Endothelial cell of umbilical vein (primary cell): ENCODE data around the gene ALKBH5. TPM values are rescaled to one million over a fixed set of nuclear protein-coding genes. Genes with fewer than 3 reads are reported as not detected.

Experiments used
- BruUV-seq: library from RNA; stranded (reverse); fragments of 400-500 nt; replicated peaks from 2 replicates; lab custom pipeline; 2021; lab: Mats Ljungman, UMichigan
- CTCF ChIA-PET: fragments of 300-600, 350-600 bp; sonication (Branson Sonifier 250); formaldehyde crosslinking; loops from one replicate; lab custom pipeline; 2021; ENCODE audit warnings: antibody characterized with exemption, inconsistent platforms; lab: Charles Lee
- POLR2A ChIA-PET: fragments of 300-600, 350-600 bp; sonication (Branson Sonifier 250); formaldehyde crosslinking; loops from one replicate; lab custom pipeline; 2021; ENCODE audit warnings: antibody characterized with exemption, inconsistent platforms; lab: Charles Lee
- DNase-seq: peaks from one replicate; pipeline ENCODE4 v3.0.0-alpha.2; 2011; ENCODE audit warnings: low read depth, low spot score
- FAIRE-seq: peaks from 2 replicates; lab custom pipeline; 2011; peaks lifted over from hg19 to GRCh38; lab: Jason Lieb, UNC
- H2AFZ ChIP-seq: 2 replicates; pipeline ENCODE4 v1.6.0; 2012; ENCODE audit warnings: low read depth, low read length, control low read depth, inconsistent platforms
- H3K27ac ChIP-seq: 2 replicates; pipeline ENCODE4 v1.5.1; 2011; ENCODE audit warnings: low read depth, mild to moderate bottlenecking, control low read depth, low read length, moderate library complexity; ENCODE audit not compliant: insufficient read depth
- H3K27me3 ChIP-seq, 2 experiments: 2 replicates each; pipeline versions ENCODE4 v1.6.0 to v1.6.1; 2011; ENCODE audit warnings: low read length in 2 of 2, mixed read lengths in 1 of 2; ENCODE audit not compliant: control insufficient read depth in 2 of 2, insufficient read depth in 2 of 2
- H3K36me3 ChIP-seq, 2 experiments: 2 replicates in 1 of 2; 3 replicates in 1 of 2; pipeline ENCODE4 v1.5.1; 2011; ENCODE audit warnings: low read length in 2 of 2, mild to moderate bottlenecking in 1 of 2, moderate library complexity in 1 of 2; ENCODE audit not compliant: control insufficient read depth in 2 of 2, insufficient read depth in 2 of 2; ENCODE audit errors: extremely low read depth in 1 of 2
- H3K4me1 ChIP-seq: 3 replicates; pipeline ENCODE4 v1.5.1; 2011; ENCODE audit warnings: mild to moderate bottlenecking, low read length; ENCODE audit not compliant: control insufficient read depth, insufficient read depth; ENCODE audit errors: extremely low read depth
- H3K4me2 ChIP-seq: 2 replicates; pipeline ENCODE4 v1.6.1; 2011; ENCODE audit warnings: low read length, control low read depth, mixed read lengths; ENCODE audit not compliant: insufficient read depth
- H3K4me3 ChIP-seq, 3 experiments: fragments of 200-600 bp in 1 of 3; sonication (generic), shearing (Covaris generic) in 1 of 3; replicated peaks in 1 of 3; 2 replicates each; pipeline ENCODE4 v1.5.1; 2011 to 2016; ENCODE audit warnings: control low read depth in 3 of 3, low read length in 3 of 3, mild to moderate bottlenecking in 2 of 3, inconsistent platforms in 1 of 3, low read depth in 1 of 3, moderate library complexity in 1 of 3; ENCODE audit not compliant: insufficient read depth in 1 of 3
- H3K79me2 ChIP-seq: 2 replicates; pipeline ENCODE4 v1.6.0; 2012; ENCODE audit warnings: low read length, inconsistent platforms; ENCODE audit not compliant: control insufficient read depth, insufficient read depth
- H3K9ac ChIP-seq: replicated peaks from 2 replicates; pipeline ENCODE3; 2011; ENCODE audit warnings: low read length, control low read depth; ENCODE audit not compliant: insufficient read depth; ENCODE audit errors: extremely low read depth
- H3K9me1 ChIP-seq: replicated peaks from 3 replicates; pipeline ENCODE4 v1.6.0; 2011; ENCODE audit warnings: mild to moderate bottlenecking, low read length; ENCODE audit not compliant: control insufficient read depth, insufficient read depth; ENCODE audit errors: extremely low read depth
- H3K9me3 ChIP-seq: replicated peaks from 2 replicates; pipeline ENCODE4 v1.5.1; 2012; ENCODE audit warnings: low read length, inconsistent platforms; ENCODE audit not compliant: control insufficient read depth, insufficient read depth
- H4K20me1 ChIP-seq: replicated peaks from 2 replicates; pipeline ENCODE3; 2011; ENCODE audit warnings: mild to moderate bottlenecking, low read length; ENCODE audit not compliant: control insufficient read depth, insufficient read depth; ENCODE audit errors: extremely low read depth
- CTCF ChIP-seq, 2 donors: IDR thresholded peaks; 1 replicate in 1 of 2; 2 replicates in 1 of 2; pipeline ENCODE4 v1.5.1; 2011; ENCODE audit warnings: low read length in 2 of 2, mild to moderate bottlenecking in 2 of 2, moderate library complexity in 2 of 2, control low read depth in 1 of 2, inconsistent platforms in 1 of 2, low read depth in 1 of 2; ENCODE audit not compliant: insufficient read depth in 1 of 2; ENCODE audit errors: extremely low read depth in 1 of 2
- EZH2 ChIP-seq: IDR thresholded peaks from 2 replicates; pipeline ENCODE4 v1.6.1; 2012; ENCODE audit warnings: borderline replicate concordance, low read depth, mild to moderate bottlenecking, moderate library complexity, low read length, inconsistent platforms; ENCODE audit not compliant: severe bottlenecking
- FOS ChIP-seq: IDR thresholded peaks from 2 replicates; pipeline ENCODE4 v1.6.1; 2011; ENCODE audit warnings: mild to moderate bottlenecking, low read length, moderate library complexity, borderline replicate concordance; ENCODE audit not compliant: insufficient read depth
- GATA2 ChIP-seq: IDR thresholded peaks from 2 replicates; pipeline ENCODE4 v1.7.0; 2011; ENCODE audit warnings: low read depth, mild to moderate bottlenecking, moderate library complexity, mixed read lengths, low read length; ENCODE audit not compliant: insufficient read length, insufficient read depth
- JUN ChIP-seq: IDR thresholded peaks from 2 replicates; pipeline ENCODE4 v1.6.1; 2011; ENCODE audit warnings: borderline replicate concordance, low read depth; ENCODE audit not compliant: insufficient read length, insufficient read depth
- MAX ChIP-seq: IDR thresholded peaks from 2 replicates; pipeline ENCODE4 v1.6.1; 2011; ENCODE audit not compliant: insufficient read depth, insufficient read length
- MYC ChIP-seq: IDR thresholded peaks from one replicate; pipeline ENCODE4 v1.6.1; 2011; ENCODE audit warnings: mild to moderate bottlenecking, low read depth, low read length
- POLR2A ChIP-seq: IDR thresholded peaks from 2 replicates; pipeline ENCODE4 v1.6.1; 2012; ENCODE audit warnings: low read depth, mild to moderate bottlenecking, control low read depth, low read length
- POLR2AphosphoS5 ChIP-seq: IDR thresholded peaks from 2 replicates; pipeline ENCODE4 v1.6.1; 2012; ENCODE audit warnings: low read depth, mild to moderate bottlenecking, control low read depth, low read length, moderate library complexity; ENCODE audit not compliant: insufficient read depth
- dilution Hi-C: fragments of 300-500 bp; cut with MboI; formaldehyde crosslinking; loops from one replicate; pipeline ENCODE4 v1.15.0; 2019; ENCODE audit warnings: low sequenced_read_pairs; ENCODE audit not compliant: extremely low pct_ligation_motif_present
- intact Hi-C: fragments of 100-400 bp; cut with micrococcal nuclease; formaldehyde crosslinking; loops from one replicate; pipeline ENCODE4 v1.10.0; 2022
- polyA plus RNA-seq, 4 experiments: library from polyadenylated mRNA; depleted of rRNA in 3 of 4; stranded (reverse) in 3 of 4; unstranded in 1 of 4; fragments of >200 nt; gene quantifications; 2 replicates each; pipeline versions ENCODE4 v1.2.1 to v1.2.3, GENCODE V29; 2011 to 2012; ENCODE audit warnings: missing spikeins in 1 of 4
- total RNA-seq: library from RNA; stranded (reverse); gene quantifications from 2 replicates; pipeline ENCODE4 v1.2.3, GENCODE V29; 2021

ALKBH5 gene
- total and polyA plus RNA-seq, 2 donors (not counting 3 experiments of a cell fraction or from before 2014, with no cell fraction given), result 55.3 to 71.0 TPM

- FAIRE-seq, result no peak
- dilution Hi-C loops, result no loop called here
- H3K9me1 ChIP-seq, result no peaks in the 10 kb centered on the region
- BruUV-seq, result no TSS peak
- H3K4me2 ChIP-seq, result no peak overlapping the region
- H3K36me3 ChIP-seq, result no peaks in the 10 kb centered on the region
- ChIA-PET POLR2A (no interaction called here), CTCF (no interaction called here)
- H3K27ac ChIP-seq, result no peak overlapping the region
- TF ChIP-seq MYC (no peak), GATA2 (no peak), EZH2 (no peak), CTCF (IDR thresholded peaks at IDR 0.05; ENCODE audit: extremely low read depth in 1 of 2, insufficient read depth in 1 of 2, low read depth in 1 of 2, low read length in 2 of 2) (no peak), JUN (no peak), POLR2AphosphoS5 (no peak), FOS (no peak), POLR2A (no peak), MAX (no peak)
- no peaks in the 10 kb centered on the region for H3K27me3 ChIP-seq
- no peak overlapping the region for H3K4me3 ChIP-seq
- H3K9me3 ChIP-seq, result no peaks in the 10 kb centered on the region
- H4K20me1 ChIP-seq, result no peaks in the 10 kb centered on the region
- no peak overlapping the region for H2AFZ ChIP-seq
- no peaks in the 10 kb centered on the region for H3K79me2 ChIP-seq
- no peak overlapping the region for H3K9ac ChIP-seq
- intact Hi-C loops, result no loop called here
- DNase-seq, result no peak
- peaks cover 4% of the 10 kb centered on the region for H3K4me1 ChIP-seq
Observed at GRCh38 chr17:18177722-18178121, 5.9 kb upstream of the ALKBH5 start.
